DOHH2 (cell line): Measurements from ENCODE around the gene TTC16.

Experiments used
- H3F3A ChIP-seq: fragments of 200-600 bp; sonication (generic), shearing (Covaris generic); 2 replicates; pipeline ENCODE4 v1.6.0; 2016; ENCODE audit warnings: antibody characterized with exemption, mild to moderate bottlenecking; ENCODE audit not compliant: control insufficient read depth, insufficient read depth
- H3K27ac ChIP-seq: fragments of 200-600 bp; sonication (generic); 2 replicates; pipeline ENCODE4 v1.5.1; 2014; ENCODE audit warnings: low read depth, mild to moderate bottlenecking, low read length, moderate library complexity
- H3K27me3 ChIP-seq: fragments of 200-600 bp; sonication (generic); 2 replicates; pipeline ENCODE4 v1.6.1; 2014; ENCODE audit warnings: mild to moderate bottlenecking, low read length, mixed read lengths; ENCODE audit not compliant: control insufficient read depth
- H3K36me3 ChIP-seq: fragments of 200-600 bp; sonication (generic); 2 replicates; pipeline ENCODE4 v1.6.1; 2014; ENCODE audit warnings: mild to moderate bottlenecking, low read length, moderate library complexity, mixed read lengths; ENCODE audit not compliant: control insufficient read depth
- H3K4me1 ChIP-seq: fragments of 200-600 bp; sonication (generic); 2 replicates; pipeline ENCODE4 v1.6.1; 2014; ENCODE audit warnings: mild to moderate bottlenecking, low read length, mixed read lengths; ENCODE audit not compliant: control insufficient read depth
- H3K4me2 ChIP-seq: fragments of 200-600 bp; sonication (generic); 2 replicates; pipeline ENCODE4 v1.6.0; 2014; ENCODE audit warnings: mild to moderate bottlenecking, low read length, moderate library complexity
- H3K4me3 ChIP-seq: fragments of 200-600 bp; sonication (generic); 2 replicates; pipeline ENCODE4 v1.5.1; 2014; ENCODE audit warnings: mild to moderate bottlenecking, low read length, mixed read lengths
- H3K79me2 ChIP-seq: fragments of 200-600 bp; sonication (generic); 2 replicates; pipeline ENCODE4 v1.6.1; 2014; ENCODE audit warnings: mild to moderate bottlenecking, low read length, mixed read lengths; ENCODE audit not compliant: control insufficient read depth
- H3K9me2 ChIP-seq: fragments of 200-600 bp; sonication (generic); replicated peaks from 2 replicates; pipeline ENCODE4 v1.6.1; 2014; ENCODE audit warnings: mild to moderate bottlenecking, low read length, mixed read lengths; ENCODE audit not compliant: control insufficient read depth
- H3K9me3 ChIP-seq: fragments of 200-600 bp; sonication (generic); 2 replicates; pipeline ENCODE4 v1.6.1; 2014; ENCODE audit warnings: antibody characterized with exemption, low read length, mixed read lengths; ENCODE audit not compliant: control insufficient read depth, insufficient read depth
- H4K20me1 ChIP-seq: fragments of 200-600 bp; sonication (generic); 2 replicates; pipeline ENCODE4 v1.6.0; 2014; ENCODE audit warnings: low read depth, mild to moderate bottlenecking, antibody characterized with exemption, low read length, moderate library complexity; ENCODE audit not compliant: control insufficient read depth, insufficient read depth
- CTCF ChIP-seq: fragments of 200-600 bp; sonication (generic); IDR thresholded peaks from one replicate; pipeline ENCODE4 v1.5.1; 2014; ENCODE audit warnings: antibody characterized with exemption, mild to moderate bottlenecking, low read depth, low read length; ENCODE audit not compliant: poor library complexity, severe bottlenecking
- EZH2phosphoT487 ChIP-seq: fragments of 200-600 bp; sonication (generic); IDR thresholded peaks from 2 replicates; pipeline ENCODE4 v1.6.1; 2017; ENCODE audit warnings: borderline replicate concordance, mild to moderate bottlenecking, antibody characterized with exemption, low read length, moderate library complexity, mixed read lengths

Gene TTC16

DNA sequence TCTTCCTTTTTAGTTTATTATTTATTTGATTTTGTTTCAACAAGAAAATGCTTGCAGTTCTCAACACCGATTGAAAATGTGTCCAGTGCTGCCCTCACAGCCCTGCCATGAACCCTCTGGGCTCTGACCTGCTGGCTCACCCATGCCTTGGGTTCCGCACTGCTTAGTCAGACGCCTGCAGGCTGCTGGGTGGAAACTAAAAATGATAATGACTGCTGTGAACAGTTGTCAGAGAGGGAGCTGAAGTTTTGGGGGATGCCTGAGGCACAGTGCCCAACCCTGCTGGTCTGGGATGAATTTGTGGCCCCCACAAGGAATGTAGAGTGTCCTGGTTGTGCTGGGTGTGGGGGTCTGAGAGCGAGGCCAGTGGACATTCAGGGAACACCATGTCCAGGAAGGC is 31.3 kb upstream of the TTC16 start:
- TF ChIP-seq EZH2phosphoT487 (no peak), CTCF (no peak)
- Histone ChIP-seq H3K4me1 (no peaks in the 10 kb centered on the region), H3K79me2 (no peaks in the 10 kb centered on the region), H4K20me1 (no peaks in the 10 kb centered on the region), H3K4me2 (no peak overlapping the region), H3K27ac (no peak overlapping the region), H3K27me3 (no peaks in the 10 kb centered on the region), H3K36me3 (no peaks in the 10 kb centered on the region), H3F3A (no peaks in the 10 kb centered on the region), H3K9me3 (no peaks in the 10 kb centered on the region), H3K4me3 (no peak overlapping the region), H3K9me2 (no peaks in the 10 kb centered on the region)

DNA sequence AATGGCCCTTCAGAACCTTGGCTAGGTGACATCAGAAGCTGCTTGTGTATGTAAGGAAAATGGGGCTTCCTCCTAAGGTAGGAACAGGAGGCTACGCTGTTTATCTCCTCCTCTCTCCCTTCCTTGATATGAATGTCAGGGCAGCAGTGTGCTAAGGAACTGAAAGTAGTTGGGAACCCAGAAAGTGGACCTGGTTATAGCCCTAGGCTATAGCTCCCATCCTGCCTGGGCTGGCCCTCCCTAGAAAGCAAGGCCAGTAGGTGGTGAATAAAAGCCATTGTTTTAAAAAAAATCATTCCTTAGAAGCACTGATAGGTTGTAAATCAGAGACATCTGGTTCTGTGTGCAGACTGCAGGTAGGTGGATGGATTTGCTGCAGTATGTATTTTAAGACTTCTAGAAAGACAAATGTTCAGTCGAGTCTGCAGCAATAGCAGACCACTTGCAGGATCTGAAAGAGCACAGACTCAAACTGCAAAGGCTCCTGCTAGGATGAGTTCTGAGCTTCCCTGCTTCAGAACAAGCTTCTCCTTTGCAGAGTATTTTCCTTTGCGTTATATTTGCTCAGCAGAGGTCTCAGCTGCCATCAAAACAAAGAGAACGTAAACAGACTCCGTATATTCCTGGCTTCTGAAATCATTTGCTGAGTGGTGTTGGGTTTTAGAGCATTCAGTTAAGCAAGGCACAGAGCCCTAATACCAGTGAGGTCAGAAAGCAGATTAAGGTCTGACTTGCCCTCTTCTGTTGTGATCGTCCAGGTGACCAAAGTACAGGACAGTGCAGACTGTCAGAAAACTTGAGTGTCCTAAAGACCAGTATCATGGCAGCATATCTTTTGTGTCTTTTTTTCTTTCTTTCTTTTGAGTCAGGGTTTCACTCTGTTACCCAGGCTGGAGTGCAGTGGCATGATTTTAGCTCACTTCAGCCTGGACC is 29.2 kb upstream of the TTC16 start:
- Histone ChIP-seq H3K79me2 (no peaks in the 10 kb centered on the region), H3K4me3 (no peak overlapping the region), H3K27ac (no peak overlapping the region), H3K9me2 (no peaks in the 10 kb centered on the region), H3K9me3 (no peaks in the 10 kb centered on the region), H3K36me3 (no peaks in the 10 kb centered on the region), H3K27me3 (no peaks in the 10 kb centered on the region), H3K4me1 (no peaks in the 10 kb centered on the region), H3K4me2 (no peak overlapping the region), H3F3A (no peaks in the 10 kb centered on the region), H4K20me1 (no peaks in the 10 kb centered on the region)
- TF ChIP-seq EZH2phosphoT487, result no peak

DNA sequence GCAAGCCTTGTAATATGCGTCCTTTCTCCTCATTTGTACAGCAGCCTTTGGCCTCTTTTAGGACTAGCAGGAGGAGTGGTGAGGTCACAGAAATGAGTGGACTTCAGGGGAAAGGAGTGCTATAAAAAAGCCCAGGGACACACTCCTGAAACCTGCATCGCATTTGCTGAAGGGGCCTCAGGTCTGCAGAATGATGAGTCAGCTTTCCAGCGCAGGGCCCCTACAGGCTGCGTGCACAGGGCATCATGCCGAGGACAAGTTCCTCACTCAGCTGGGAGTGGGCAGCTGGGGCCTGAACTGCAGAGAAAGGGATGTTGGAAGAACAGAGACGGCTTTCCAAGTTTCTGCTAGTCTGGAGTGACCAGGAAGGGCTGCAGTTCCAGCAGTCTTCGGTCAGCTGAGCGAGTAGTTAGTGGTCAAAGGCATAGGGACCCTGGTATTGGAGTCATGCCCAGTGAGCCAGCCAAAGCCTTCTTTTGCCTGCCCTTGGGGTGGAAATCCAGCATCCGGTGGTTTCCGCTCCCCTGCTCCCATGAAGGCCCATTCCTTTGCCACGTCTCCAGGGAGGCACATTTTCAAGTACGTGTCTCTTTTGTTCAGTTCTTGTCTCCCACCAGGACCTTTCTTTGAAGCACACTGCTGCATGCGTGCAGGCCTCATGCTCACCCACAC is 26.4 kb upstream of the TTC16 start:
- H3K4me1 ChIP-seq, result no peaks in the 10 kb centered on the region
- no peak overlapping the region for H3K4me2 ChIP-seq
- no peaks in the 10 kb centered on the region for H3K9me3 ChIP-seq
- H3K36me3 ChIP-seq, result no peaks in the 10 kb centered on the region
- no peaks in the 10 kb centered on the region for H3K27me3 ChIP-seq
- H3K9me2 ChIP-seq, result no peaks in the 10 kb centered on the region
- no peak overlapping the region for H3K27ac ChIP-seq
- no peaks in the 10 kb centered on the region for H3K79me2 ChIP-seq
- no peaks in the 10 kb centered on the region for H3F3A ChIP-seq
- no peak for TF ChIP-seq CTCF
- H3K4me3 ChIP-seq, result no peak overlapping the region
- H4K20me1 ChIP-seq, result no peaks in the 10 kb centered on the region

GRCh38 chr9:127690735-127691134 is 25.1 kb upstream of the TTC16 start:
- Histone ChIP-seq H3K27me3 (no peaks in the 10 kb centered on the region), H3F3A (no peaks in the 10 kb centered on the region), H3K27ac (no peak overlapping the region), H3K36me3 (no peaks in the 10 kb centered on the region), H3K4me3 (no peak overlapping the region), H4K20me1 (no peaks in the 10 kb centered on the region), H3K9me2 (no peaks in the 10 kb centered on the region), H3K4me1 (no peaks in the 10 kb centered on the region), H3K9me3 (no peaks in the 10 kb centered on the region), H3K4me2 (no peak overlapping the region), H3K79me2 (no peaks in the 10 kb centered on the region)
- TF ChIP-seq EZH2phosphoT487 (no peak), CTCF (no peak)
